HG02973 (cell line): ENCODE results near the gene GPR156.
"Not testable (repeated sequence)": the region's sequence is repeated elsewhere in the genome, so short reads cannot be mapped to it uniquely, and the experiment has no call there.

ENCODE experiments used
- ATAC-seq: cut with Tn5 transposase; IDR thresholded peaks from one replicate; pipeline ENCODE4 v1.9.1; 2021; ENCODE audit warnings: moderate library complexity; ENCODE audit not compliant: unreplicated experiment

Gene GPR156

GRCh38 chr3:120284747-120285507 is at the start of gene GPR156:
Gene GPR156, minus strand, starts transcription at chr3:120285222. Its CDS starts 41,124 bp downstream, at chr3:120244098.
- no peak for ATAC-seq

- ATAC-seq = no peak
These were observed 47.6 kb upstream of the GPR156 start for GRCh38 chr3:120332646-120333045.

GRCh38 chr3:120331076-120331475 is 46.1 kb upstream of the GPR156 start:
- ATAC-seq = no peak

GRCh38 chr3:120326784-120327183 is 41.8 kb upstream of the GPR156 start:
- no peak for ATAC-seq

GRCh38 chr3:120324190-120324589 is 39.2 kb upstream of the GPR156 start:
- ATAC-seq = no peak

GRCh38 chr3:120323761-120324160 is 38.7 kb upstream of the GPR156 start:
- not testable (repeated sequence) for ATAC-seq

GRCh38 chr3:120311863-120312794 is 27.1 kb upstream of the GPR156 start:
- ATAC-seq = no peak

- no peak for ATAC-seq
These were observed 21.8 kb upstream of the GPR156 start for GRCh38 chr3:120306519-120307455.

- no peak for ATAC-seq
These were observed 19.6 kb upstream of the GPR156 start for GRCh38 chr3:120304616-120305015.

- no peak for ATAC-seq
These were observed 17.3 kb upstream of the GPR156 start for GRCh38 chr3:120302361-120302760.

GRCh38 chr3:120300971-120301370 is 15.9 kb upstream of the GPR156 start:
- no peak for ATAC-seq

GRCh38 chr3:120299403-120299802 is 14.4 kb upstream of the GPR156 start:
- ATAC-seq = no peak

GRCh38 chr3:120298996-120299395 is 14.0 kb upstream of the GPR156 start:
- ATAC-seq = no peak

GRCh38 chr3:120291552-120291951 is 6.5 kb upstream of the GPR156 start:
- not testable (repeated sequence) for ATAC-seq

- no peak for ATAC-seq
These were observed 4.6 kb upstream of the GPR156 start for GRCh38 chr3:120289636-120290035.

- no peak for ATAC-seq
These were observed 1.4 kb upstream of the GPR156 start for GRCh38 chr3:120286465-120286864.

- ATAC-seq = no peak
These were observed 453 bp upstream of the GPR156 start for GRCh38 chr3:120285508-120285841.

- no peak for ATAC-seq
These were observed 3.8 kb downstream of the GPR156 start for GRCh38 chr3:120281261-120281660.

- ATAC-seq = no peak
These were observed 4.5 kb downstream of the GPR156 start for GRCh38 chr3:120280566-120280965.

GRCh38 chr3:120280026-120280425 is 5.0 kb downstream of the GPR156 start:
- no peak for ATAC-seq

GRCh38 chr3:120276767-120277166 is 8.3 kb downstream of the GPR156 start:
- no peak for ATAC-seq
